WTC11 (cell line): Measurements from ENCODE around the gene ERFL. TPM values are rescaled to one million over a fixed set of nuclear protein-coding genes. Genes with fewer than 3 reads are reported as not detected.

ENCODE experiments used
- ATAC-seq: fragments of 200-7000 bp; cut with Tn5 transposase; 2 replicates; pipeline ENCODE4 v1.10.0; 2021; ENCODE audit warnings: mild to moderate bottlenecking, moderate library complexity
- CTCF ChIA-PET: fragments of 300-600 bp; sonication (Branson Sonifier 250); formaldehyde crosslinking; loops from one replicate; lab custom pipeline; 2021; ENCODE audit warnings: antibody characterized with exemption; lab: Charles Lee
- POLR2A ChIA-PET: fragments of 350-600 bp; sonication (Branson Sonifier 250); formaldehyde crosslinking; loops from one replicate; lab custom pipeline; 2021; ENCODE audit warnings: antibody characterized with exemption; lab: Charles Lee
- DNase-seq: peaks from one replicate; pipeline ENCODE4 v3.0.0; 2021; ENCODE audit warnings: low spot score
- H3K27ac Mint-ChIP-seq: 2 replicates; pipeline ENCODE4 v1.8.0; 2021; ENCODE audit warnings: mixed read lengths
- H3K27me3 Mint-ChIP-seq: 2 replicates; pipeline ENCODE4 v1.8.0; 2021; ENCODE audit warnings: low read depth, mild to moderate bottlenecking, moderate library complexity, mixed read lengths
- H3K36me3 Mint-ChIP-seq: 2 replicates; pipeline ENCODE4 v1.8.0; 2021; ENCODE audit warnings: mixed read lengths
- H3K4me1 Mint-ChIP-seq: 2 replicates; pipeline ENCODE4 v1.8.0; 2022; ENCODE audit warnings: mixed read lengths
- H3K4me3 Mint-ChIP-seq: 2 replicates; pipeline ENCODE4 v1.8.0; 2021; ENCODE audit warnings: mild to moderate bottlenecking, moderate library complexity, mixed read lengths
- H3K9me3 Mint-ChIP-seq: 2 replicates; pipeline ENCODE4 v1.8.0; 2021; ENCODE audit warnings: mixed read lengths
- ARID4B ChIP-seq: sonication (generic); formaldehyde crosslinking; IDR thresholded peaks from 2 replicates; pipeline ENCODE4 v1.8.0; 2023; ENCODE audit warnings: missing genetic modification reagents, mild to moderate bottlenecking, borderline replicate concordance
- ATF1 ChIP-seq: sonication (generic); formaldehyde crosslinking; IDR thresholded peaks from 2 replicates; pipeline ENCODE4 v1.8.1; 2023; ENCODE audit warnings: mild to moderate bottlenecking, moderate library complexity, missing genetic modification reagents
- CBFB ChIP-seq: sonication (generic); formaldehyde crosslinking; IDR thresholded peaks from 2 replicates; pipeline ENCODE4 v1.8.1; 2022; ENCODE audit warnings: mild to moderate bottlenecking, low read depth, missing genetic modification reagents
- CREB1 ChIP-seq: sonication (generic); formaldehyde crosslinking; IDR thresholded peaks from 2 replicates; pipeline ENCODE4 v1.8.0; 2023; ENCODE audit warnings: mild to moderate bottlenecking, missing genetic modification reagents
- FOXP1 ChIP-seq: sonication (generic); formaldehyde crosslinking; IDR thresholded peaks from 2 replicates; pipeline ENCODE4 v1.8.0; 2022; ENCODE audit warnings: missing genetic modification reagents, mild to moderate bottlenecking, moderate library complexity, borderline replicate concordance
- IRF2 ChIP-seq: sonication (generic); formaldehyde crosslinking; IDR thresholded peaks from 2 replicates; pipeline ENCODE4 v1.8.0; 2022; ENCODE audit warnings: low read depth, missing genetic modification reagents, borderline replicate concordance
- MYBL2 ChIP-seq: sonication (generic); formaldehyde crosslinking; IDR thresholded peaks from 2 replicates; pipeline ENCODE4 v1.8.1; 2023; ENCODE audit warnings: mild to moderate bottlenecking, moderate library complexity, missing genetic modification reagents
- NFATC4 ChIP-seq: fragments of 250-450 bp; sonication (Bioruptor Pico); IDR thresholded peaks from 2 replicates; pipeline ENCODE4 v1.9.0; 2021; ENCODE audit warnings: mild to moderate bottlenecking
- PRRX2 ChIP-seq: fragments of 250-450 bp; sonication (Bioruptor Pico); IDR thresholded peaks from 2 replicates; pipeline ENCODE4 v1.8.0; 2021; ENCODE audit warnings: mild to moderate bottlenecking
- TEAD1 ChIP-seq: sonication (generic); formaldehyde crosslinking; IDR thresholded peaks from 2 replicates; pipeline ENCODE4 v1.8.0; 2022; ENCODE audit warnings: mild to moderate bottlenecking, missing genetic modification reagents
- ZNF121 ChIP-seq: sonication (generic); formaldehyde crosslinking; IDR thresholded peaks from 2 replicates; pipeline ENCODE4 v1.8.0; 2023; ENCODE audit warnings: missing genetic modification reagents
- ZNF219 ChIP-seq: sonication (generic); formaldehyde crosslinking; IDR thresholded peaks from 2 replicates; pipeline ENCODE4 v1.8.0; 2023; ENCODE audit warnings: missing genetic modification reagents, mild to moderate bottlenecking, borderline replicate concordance
- ZNF423 ChIP-seq: fragments of 250-450 bp; sonication (Bioruptor Pico); IDR thresholded peaks from 2 replicates; pipeline ENCODE4 v2.1.2; 2022; ENCODE audit warnings: mild to moderate bottlenecking, moderate library complexity
- ZNF671 ChIP-seq: fragments of 250-450 bp; sonication (Bioruptor Pico); IDR thresholded peaks from 2 replicates; pipeline ENCODE4 v1.8.0; 2021; ENCODE audit warnings: mild to moderate bottlenecking
- total RNA-seq: library from RNA; stranded (reverse); gene quantifications from 3 replicates; pipeline ENCODE4 v1.2.3, GENCODE V29; 2021
- TF ChIP-seq, protein P1 (sequence below): fragments of 250-450 bp; sonication (Bioruptor Pico); IDR thresholded peaks from 2 replicates; pipeline ENCODE4 v1.9.0; 2021; ENCODE audit warnings: moderate library complexity, mild to moderate bottlenecking, inconsistent platforms, borderline replicate concordance
- TF ChIP-seq, protein P2 (sequence below): fragments of 250-450 bp; sonication (Bioruptor Pico); conservative IDR thresholded peaks from 2 replicates; pipeline ENCODE4 v1.9.0; 2021; ENCODE audit warnings: mild to moderate bottlenecking
- TF ChIP-seq, protein P3 (sequence below): sonication (generic); formaldehyde crosslinking; conservative IDR thresholded peaks from 2 replicates; pipeline ENCODE4 v1.8.1; 2023; ENCODE audit warnings: mild to moderate bottlenecking, low read depth, missing genetic modification reagents, moderate library complexity
- TF ChIP-seq, protein P4 (sequence below): sonication (generic); formaldehyde crosslinking; IDR thresholded peaks from 2 replicates; pipeline ENCODE4 v1.8.1; 2023; ENCODE audit warnings: mild to moderate bottlenecking, missing genetic modification reagents, moderate library complexity
- TF ChIP-seq, protein P5 (sequence below): sonication (generic); formaldehyde crosslinking; IDR thresholded peaks from 2 replicates; pipeline ENCODE4 v1.8.1; 2022; ENCODE audit warnings: mild to moderate bottlenecking, moderate library complexity, missing genetic modification reagents
- TF ChIP-seq, protein P6 (sequence below): sonication (generic); formaldehyde crosslinking; IDR thresholded peaks from 2 replicates; pipeline ENCODE4 v1.8.1; 2022; ENCODE audit warnings: low read depth, missing genetic modification reagents, borderline replicate concordance

ERFL gene
- total RNA-seq, 1 experiment from 2014 or later, result 0.31 TPM

GRCh38 chr19:41910992-41911888 is 17.0 kb downstream of the ERFL start:
- Mint-ChIP-seq H3K9me3 (no peaks in the 10 kb centered on the region), H3K36me3 (no peaks in the 10 kb centered on the region), H3K4me3 (peak overlapping the region; percentile 68)
- ChIA-PET CTCF (interaction anchor here (0.7 to 1.9 kb wide), 4 partner anchors 20 to 38 kb away, joined by 3 to 5 read pairs (median 4); no protein-coding TSS in a partner anchor), POLR2A (no interaction called here)
- TF ChIP-seq PRRX2 (CRISPR knock-in tag) (no peak), IRF2 (CRISPR knock-in tag) (no peak), ATF1 (CRISPR knock-in tag) (no peak), CBFB (no peak), TEAD1 (CRISPR knock-in tag) (no peak), NFATC4 (CRISPR knock-in tag) (no peak), MYBL2 (CRISPR knock-in tag) (no peak), ZNF219 (CRISPR knock-in tag) (no peak), ZNF423 (CRISPR knock-in tag) (no peak), CREB1 (no peak)
- TF ChIP-seq, protein P1, sequence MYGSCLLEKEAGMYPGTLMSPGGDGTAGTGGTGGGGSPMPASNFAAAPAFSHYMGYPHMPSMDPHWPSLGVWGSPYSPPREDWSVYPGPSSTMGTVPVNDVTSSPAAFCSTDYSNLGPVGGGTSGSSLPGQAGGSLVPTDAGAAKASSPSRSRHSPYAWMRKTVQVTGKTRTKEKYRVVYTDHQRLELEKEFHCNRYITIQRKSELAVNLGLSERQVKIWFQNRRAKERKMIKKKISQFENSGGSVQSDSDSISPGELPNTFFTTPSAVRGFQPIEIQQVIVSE, result no peak
- TF ChIP-seq, protein P2, sequence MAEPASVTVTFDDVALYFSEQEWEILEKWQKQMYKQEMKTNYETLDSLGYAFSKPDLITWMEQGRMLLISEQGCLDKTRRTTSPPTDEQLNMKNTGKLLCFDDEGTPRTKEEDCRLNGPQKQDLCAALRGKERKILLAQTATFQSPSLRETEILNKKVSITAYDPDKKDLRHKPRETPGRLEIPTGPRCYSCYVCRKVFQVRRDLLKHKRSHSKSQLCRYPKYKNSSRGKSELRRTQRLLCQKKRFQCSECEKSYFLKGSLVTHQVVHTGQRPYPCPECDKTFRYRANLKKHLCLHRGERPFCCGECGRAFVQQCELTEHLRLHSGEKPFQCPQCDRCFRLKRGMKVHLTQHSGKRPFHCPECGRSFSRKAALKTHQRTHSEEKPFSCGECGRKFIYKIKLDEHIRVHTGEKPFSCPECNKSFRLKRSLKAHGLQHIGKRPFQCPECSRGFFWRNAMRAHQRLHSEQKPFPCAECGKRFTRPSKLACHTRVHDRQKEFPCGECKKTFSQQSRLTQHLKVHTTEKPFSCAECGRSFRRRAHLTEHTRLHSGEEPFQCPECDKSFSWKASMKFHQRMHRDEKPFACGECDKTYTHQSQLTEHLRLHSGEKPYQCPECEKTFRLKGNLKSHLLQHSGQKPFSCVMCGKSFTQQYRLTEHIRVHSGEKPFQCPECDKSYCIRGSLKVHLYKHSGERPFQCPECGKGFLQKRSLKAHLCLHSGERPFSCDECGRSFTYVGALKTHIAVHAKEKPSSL, result no peak
- TF ChIP-seq, protein P3, sequence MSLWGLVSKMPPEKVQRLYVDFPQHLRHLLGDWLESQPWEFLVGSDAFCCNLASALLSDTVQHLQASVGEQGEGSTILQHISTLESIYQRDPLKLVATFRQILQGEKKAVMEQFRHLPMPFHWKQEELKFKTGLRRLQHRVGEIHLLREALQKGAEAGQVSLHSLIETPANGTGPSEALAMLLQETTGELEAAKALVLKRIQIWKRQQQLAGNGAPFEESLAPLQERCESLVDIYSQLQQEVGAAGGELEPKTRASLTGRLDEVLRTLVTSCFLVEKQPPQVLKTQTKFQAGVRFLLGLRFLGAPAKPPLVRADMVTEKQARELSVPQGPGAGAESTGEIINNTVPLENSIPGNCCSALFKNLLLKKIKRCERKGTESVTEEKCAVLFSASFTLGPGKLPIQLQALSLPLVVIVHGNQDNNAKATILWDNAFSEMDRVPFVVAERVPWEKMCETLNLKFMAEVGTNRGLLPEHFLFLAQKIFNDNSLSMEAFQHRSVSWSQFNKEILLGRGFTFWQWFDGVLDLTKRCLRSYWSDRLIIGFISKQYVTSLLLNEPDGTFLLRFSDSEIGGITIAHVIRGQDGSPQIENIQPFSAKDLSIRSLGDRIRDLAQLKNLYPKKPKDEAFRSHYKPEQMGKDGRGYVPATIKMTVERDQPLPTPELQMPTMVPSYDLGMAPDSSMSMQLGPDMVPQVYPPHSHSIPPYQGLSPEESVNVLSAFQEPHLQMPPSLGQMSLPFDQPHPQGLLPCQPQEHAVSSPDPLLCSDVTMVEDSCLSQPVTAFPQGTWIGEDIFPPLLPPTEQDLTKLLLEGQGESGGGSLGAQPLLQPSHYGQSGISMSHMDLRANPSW (CRISPR knock-in tag), result no peak
- TF ChIP-seq, protein P4, sequence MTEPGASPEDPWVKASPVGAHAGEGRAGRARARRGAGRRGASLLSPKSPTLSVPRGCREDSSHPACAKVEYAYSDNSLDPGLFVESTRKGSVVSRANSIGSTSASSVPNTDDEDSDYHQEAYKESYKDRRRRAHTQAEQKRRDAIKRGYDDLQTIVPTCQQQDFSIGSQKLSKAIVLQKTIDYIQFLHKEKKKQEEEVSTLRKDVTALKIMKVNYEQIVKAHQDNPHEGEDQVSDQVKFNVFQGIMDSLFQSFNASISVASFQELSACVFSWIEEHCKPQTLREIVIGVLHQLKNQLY (CRISPR knock-in tag), result no peak
- TF ChIP-seq, all 79 proteins: peak for 0
- Mint-ChIP-seq H3K27ac (no peak overlapping the region), H3K4me1 (peaks cover 9% of the 10 kb centered on the region), H3K27me3 (peaks cover 7% of the 10 kb centered on the region)
- no peak for ATAC-seq
- no peak for DNase-seq

DNA sequence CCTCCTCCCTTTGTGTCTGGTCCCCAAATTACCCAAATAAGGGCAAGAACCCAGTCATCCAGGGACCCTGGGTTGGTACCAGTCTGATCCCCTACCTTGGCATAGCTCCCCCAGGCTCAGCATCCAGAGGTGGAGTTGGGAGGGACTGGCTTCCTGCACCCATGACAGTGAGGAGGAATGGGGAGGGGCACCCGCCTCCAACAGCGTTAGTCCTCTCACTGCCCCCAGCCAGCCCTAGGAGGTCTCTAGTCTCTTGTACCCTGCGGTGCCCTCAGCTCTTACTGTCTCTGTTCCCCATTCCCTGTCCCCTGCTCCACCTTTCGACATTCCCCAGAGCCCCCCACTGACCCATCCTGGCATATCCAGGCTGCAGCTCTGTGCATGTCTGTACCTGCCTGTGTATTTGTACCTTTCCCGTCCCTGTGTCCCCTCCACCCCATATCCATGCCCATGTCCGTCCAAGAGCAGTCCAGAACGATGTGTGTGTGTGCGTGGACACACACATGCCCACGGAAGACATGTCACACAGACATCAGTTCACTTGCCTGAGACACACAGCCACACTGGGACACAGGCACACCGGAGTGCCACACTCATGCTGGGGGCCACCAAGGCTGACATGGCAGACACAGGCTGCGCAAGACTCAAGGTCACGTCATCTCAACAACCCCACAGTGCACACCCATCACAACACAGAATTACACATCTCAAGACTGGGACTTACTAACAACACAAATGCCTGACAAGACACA is 17.8 kb downstream of the ERFL start:
- H3K36me3 Mint-ChIP-seq, result 0 out of 2 replicates have a peak, but pooled peaks cover 4% of the 10 kb centered on the region
- H3K27me3 Mint-ChIP-seq, result peaks cover 7% of the 10 kb centered on the region
- peaks cover 9% of the 10 kb centered on the region for H3K4me1 Mint-ChIP-seq
- no peak overlapping the region for H3K27ac Mint-ChIP-seq
- POLR2A ChIA-PET, result no interaction called here
- ATAC-seq (no peak), DNase-seq (no peak)
- H3K4me3 Mint-ChIP-seq, result no peak overlapping the region
- no peaks in the 10 kb centered on the region for H3K9me3 Mint-ChIP-seq
- CTCF ChIA-PET, result interaction anchor here (1.2 kb wide), 1 partner anchor 27 kb away, joined by 4 read pairs; no protein-coding TSS in a partner anchor
- TF ChIP-seq ARID4B (CRISPR knock-in tag) (no peak), FOXP1 (CRISPR knock-in tag) (no peak), ZNF121 (CRISPR knock-in tag) (no peak), ZNF671 (CRISPR knock-in tag) (no peak)
- TF ChIP-seq, protein P5, sequence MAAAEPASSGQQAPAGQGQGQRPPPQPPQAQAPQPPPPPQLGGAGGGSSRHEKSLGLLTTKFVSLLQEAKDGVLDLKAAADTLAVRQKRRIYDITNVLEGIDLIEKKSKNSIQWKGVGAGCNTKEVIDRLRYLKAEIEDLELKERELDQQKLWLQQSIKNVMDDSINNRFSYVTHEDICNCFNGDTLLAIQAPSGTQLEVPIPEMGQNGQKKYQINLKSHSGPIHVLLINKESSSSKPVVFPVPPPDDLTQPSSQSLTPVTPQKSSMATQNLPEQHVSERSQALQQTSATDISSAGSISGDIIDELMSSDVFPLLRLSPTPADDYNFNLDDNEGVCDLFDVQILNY, result no peak
- TF ChIP-seq, protein P6, sequence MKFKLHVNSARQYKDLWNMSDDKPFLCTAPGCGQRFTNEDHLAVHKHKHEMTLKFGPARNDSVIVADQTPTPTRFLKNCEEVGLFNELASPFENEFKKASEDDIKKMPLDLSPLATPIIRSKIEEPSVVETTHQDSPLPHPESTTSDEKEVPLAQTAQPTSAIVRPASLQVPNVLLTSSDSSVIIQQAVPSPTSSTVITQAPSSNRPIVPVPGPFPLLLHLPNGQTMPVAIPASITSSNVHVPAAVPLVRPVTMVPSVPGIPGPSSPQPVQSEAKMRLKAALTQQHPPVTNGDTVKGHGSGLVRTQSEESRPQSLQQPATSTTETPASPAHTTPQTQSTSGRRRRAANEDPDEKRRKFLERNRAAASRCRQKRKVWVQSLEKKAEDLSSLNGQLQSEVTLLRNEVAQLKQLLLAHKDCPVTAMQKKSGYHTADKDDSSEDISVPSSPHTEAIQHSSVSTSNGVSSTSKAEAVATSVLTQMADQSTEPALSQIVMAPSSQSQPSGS, result no peak
